ENCODE measurements around the gene MDP1. TPM values are rescaled to one million over a fixed set of nuclear protein-coding genes. Genes with fewer than 3 reads are reported as not detected.

Gene MDP1
- total and polyA plus RNA-seq, 8 donors: 9.8 to 19.4 (median 12.4) TPM

DNA sequence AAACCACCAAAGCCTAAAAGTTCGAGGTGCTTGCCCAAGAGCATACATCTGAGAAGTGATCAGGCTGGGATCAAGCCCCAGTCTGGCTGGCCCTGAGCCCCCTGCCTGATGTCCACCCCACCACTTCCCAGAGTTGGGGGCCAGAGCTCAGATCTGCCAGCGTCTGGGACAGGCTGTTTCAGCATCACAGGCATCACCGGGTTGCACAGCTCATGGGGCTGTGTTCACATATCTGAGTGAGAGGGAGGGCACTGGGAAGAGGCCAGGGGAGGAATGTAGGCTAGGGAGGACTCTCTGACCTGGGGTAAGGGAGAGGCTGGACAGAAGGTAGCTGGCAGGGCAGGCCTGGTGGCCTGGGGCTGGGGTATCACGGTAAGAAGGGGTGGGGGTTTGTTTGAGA is 41.1 kb upstream of the MDP1 start:
- TF ChIP-seq, protein P1, sequence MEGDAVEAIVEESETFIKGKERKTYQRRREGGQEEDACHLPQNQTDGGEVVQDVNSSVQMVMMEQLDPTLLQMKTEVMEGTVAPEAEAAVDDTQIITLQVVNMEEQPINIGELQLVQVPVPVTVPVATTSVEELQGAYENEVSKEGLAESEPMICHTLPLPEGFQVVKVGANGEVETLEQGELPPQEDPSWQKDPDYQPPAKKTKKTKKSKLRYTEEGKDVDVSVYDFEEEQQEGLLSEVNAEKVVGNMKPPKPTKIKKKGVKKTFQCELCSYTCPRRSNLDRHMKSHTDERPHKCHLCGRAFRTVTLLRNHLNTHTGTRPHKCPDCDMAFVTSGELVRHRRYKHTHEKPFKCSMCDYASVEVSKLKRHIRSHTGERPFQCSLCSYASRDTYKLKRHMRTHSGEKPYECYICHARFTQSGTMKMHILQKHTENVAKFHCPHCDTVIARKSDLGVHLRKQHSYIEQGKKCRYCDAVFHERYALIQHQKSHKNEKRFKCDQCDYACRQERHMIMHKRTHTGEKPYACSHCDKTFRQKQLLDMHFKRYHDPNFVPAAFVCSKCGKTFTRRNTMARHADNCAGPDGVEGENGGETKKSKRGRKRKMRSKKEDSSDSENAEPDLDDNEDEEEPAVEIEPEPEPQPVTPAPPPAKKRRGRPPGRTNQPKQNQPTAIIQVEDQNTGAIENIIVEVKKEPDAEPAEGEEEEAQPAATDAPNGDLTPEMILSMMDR (IDR thresholded peaks at IDR 0.05): no peak
- H3K27ac ChIP-seq: no peak overlapping the region
- peak in 1 of 4 donors; percentile 25 for DNase-seq
- no peaks in the 10 kb centered on the region for H3K9me3 ChIP-seq
- intact Hi-C loops (cut with DNase I): no loop called here
- ATAC-seq: no peak
- H3K4me3 ChIP-seq: no peak overlapping the region
- no peaks in the 10 kb centered on the region for H3K27me3 ChIP-seq
- H3K36me3 ChIP-seq: peaks cover 0 to 25% of the 10 kb centered on the region in 2 donors
- no peaks in the 10 kb centered on the region for H3K4me1 ChIP-seq

DNA sequence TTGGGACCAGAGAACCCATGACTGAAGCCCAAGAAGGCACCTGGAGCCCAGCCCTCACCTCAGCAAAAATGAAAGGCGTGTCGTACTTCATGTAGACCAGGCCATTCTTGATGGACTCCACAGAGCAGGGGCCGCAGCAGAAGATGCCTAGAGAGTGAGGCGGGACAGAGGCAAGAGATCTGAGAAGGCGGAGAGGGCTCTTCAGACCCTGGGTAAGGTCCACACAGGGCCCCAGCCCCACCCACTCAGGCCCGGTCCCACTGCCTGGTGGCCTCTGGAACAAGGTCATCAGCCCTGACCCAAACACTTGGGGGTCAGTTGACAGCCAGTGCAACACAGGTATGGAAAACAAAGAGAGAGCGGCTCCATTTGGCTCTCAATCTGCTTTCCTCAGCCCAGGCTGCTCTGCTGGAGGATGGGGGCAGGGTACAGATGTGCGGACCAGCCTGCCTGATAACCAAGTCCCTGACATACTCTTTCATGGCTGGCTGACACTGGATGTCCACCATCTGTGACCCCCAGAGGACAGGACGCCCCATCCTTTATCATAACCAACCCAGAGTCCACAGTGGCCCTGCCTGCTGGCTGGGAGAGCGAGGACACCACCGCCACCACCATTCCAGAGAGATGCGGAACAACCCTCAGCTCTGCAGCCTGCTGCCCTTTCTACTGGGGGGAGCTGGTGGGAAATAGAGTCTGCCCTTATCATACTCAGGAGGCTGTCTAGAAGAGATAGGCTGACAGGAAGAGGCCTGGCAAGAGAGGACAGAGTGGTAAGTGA is 40.3 kb upstream of the MDP1 start:
- H3K27me3 ChIP-seq: no peaks in the 10 kb centered on the region
- ATAC-seq: no peak
- no peaks in the 10 kb centered on the region for H3K9me3 ChIP-seq
- peaks cover 0 to 5% of the 10 kb centered on the region in 2 donors for H3K4me1 ChIP-seq
- H3K4me3 ChIP-seq: no peak overlapping the region
- intact Hi-C loops (cut with DNase I): no loop called here
- TF ChIP-seq, protein P1 (IDR thresholded peaks at IDR 0.05): no peak
- H3K27ac ChIP-seq: no peak overlapping the region
- peaks cover 0 to 25% of the 10 kb centered on the region in 2 donors for H3K36me3 ChIP-seq
- DNase-seq: peak in 1 of 4 donors; percentile 22

DNA sequence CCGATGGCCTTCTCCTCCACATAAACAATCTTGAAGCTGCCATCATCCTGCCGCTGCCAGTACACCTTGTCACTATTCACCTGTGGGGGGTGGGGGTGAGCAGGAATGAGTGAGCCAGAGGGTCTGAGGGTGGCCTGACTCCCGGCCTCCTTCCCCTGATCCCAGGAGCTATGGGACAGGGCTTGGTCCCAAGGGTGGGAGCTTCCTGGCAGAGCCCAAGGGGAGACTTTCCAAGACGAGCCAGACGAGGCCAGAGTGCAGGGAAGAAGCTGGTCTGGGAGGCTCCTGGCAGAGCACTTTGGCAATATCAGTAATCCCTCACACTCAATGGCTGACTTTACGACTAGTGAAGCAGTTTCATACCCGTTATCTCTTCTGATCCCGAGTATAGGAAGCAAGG is 39.6 kb upstream of the MDP1 start:
- H3K4me1 ChIP-seq: peaks cover 0 to 9% of the 10 kb centered on the region in 2 donors
- ATAC-seq: no peak
- TF ChIP-seq, protein P1 (IDR thresholded peaks at IDR 0.05): no peak
- intact Hi-C loops (cut with DNase I): no loop called here
- H3K9me3 ChIP-seq: no peaks in the 10 kb centered on the region
- H3K36me3 ChIP-seq: peaks cover 0 to 25% of the 10 kb centered on the region in 2 donors
- no peaks in the 10 kb centered on the region for H3K27me3 ChIP-seq
- no peak overlapping the region for H3K4me3 ChIP-seq
- DNase-seq: no peak
- no peak overlapping the region for H3K27ac ChIP-seq

DNA sequence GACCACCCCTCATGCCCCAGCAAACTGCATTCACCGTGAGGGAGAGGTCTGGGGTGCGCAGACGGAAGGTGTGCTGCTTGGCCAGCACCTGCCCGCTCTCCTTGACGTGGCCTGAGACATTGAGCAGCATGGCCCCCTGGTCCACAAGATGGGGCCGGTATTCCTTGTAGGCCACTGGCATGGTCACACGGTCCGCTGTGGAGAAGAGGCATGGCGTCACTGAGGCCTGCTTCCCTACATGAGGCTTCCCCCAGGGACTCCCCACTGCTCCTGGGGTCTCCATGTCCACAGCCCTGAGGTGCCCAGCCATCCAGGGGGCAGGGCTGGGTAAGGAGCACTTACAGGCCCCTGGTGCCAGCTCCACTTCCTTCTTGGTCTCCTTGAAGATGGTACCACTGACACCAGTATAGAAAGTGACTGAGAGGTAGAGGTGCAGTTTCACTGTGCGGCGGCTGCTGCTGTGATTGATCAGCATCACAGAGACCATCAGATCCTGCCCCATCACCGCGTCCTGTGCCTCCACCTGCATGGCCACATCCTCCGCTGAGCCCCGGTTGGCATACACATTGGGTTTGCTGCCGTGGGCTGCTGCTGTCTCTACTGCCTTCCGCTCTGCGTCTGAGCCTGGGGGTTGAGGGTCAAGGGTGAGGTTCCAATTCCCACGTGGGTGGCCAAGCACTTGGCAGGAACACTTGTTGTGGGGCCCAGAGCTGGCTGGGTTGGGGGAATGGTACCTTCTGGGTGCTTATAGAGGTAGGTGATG is 38.9 kb upstream of the MDP1 start:
- Histone ChIP-seq H3K27ac (no peak overlapping the region), H3K27me3 (no peaks in the 10 kb centered on the region), H3K4me3 (no peak overlapping the region), H3K36me3 (peaks cover 0 to 25% of the 10 kb centered on the region in 2 donors), H3K4me1 (peaks cover 0 to 9% of the 10 kb centered on the region in 2 donors), H3K9me3 (no peaks in the 10 kb centered on the region)
- peak in 2 of 4 donors; percentile 29 to 47 for DNase-seq
- TF ChIP-seq, protein P1 (IDR thresholded peaks at IDR 0.05): no peak
- intact Hi-C loops (cut with DNase I): no loop called here
- ATAC-seq: no peak

DNA sequence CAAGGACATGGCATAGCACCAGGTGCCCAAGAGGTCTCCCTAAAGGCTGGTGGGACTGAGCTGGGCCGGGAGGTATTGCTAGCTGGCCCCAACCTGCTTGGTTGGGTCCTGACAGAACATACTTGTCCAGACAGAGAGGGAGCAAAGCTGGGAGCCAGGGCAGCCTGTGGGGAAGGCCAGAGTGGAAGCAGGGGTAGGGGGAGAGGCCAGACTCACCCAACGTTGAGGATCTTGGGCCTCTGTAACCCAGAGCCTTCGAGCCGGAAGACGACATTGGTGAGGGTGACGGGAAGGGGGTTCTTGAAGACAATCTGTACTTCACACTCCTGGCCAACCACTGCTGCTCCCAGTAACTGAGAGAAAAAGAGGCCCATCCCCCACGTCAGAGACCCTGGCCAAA is 38.1 kb upstream of the MDP1 start:
- no peak for ATAC-seq
- H3K27ac ChIP-seq: no peak overlapping the region
- no peaks in the 10 kb centered on the region for H3K27me3 ChIP-seq
- TF ChIP-seq, protein P1 (IDR thresholded peaks at IDR 0.05): no peak
- DNase-seq: peak in 1 of 4 donors; percentile 21
- peaks cover 0 to 9% of the 10 kb centered on the region in 2 donors for H3K4me1 ChIP-seq
- H3K9me3 ChIP-seq: no peaks in the 10 kb centered on the region
- intact Hi-C loops (cut with DNase I): no loop called here
- H3K4me3 ChIP-seq: no peak overlapping the region
- peaks cover 0 to 28% of the 10 kb centered on the region in 2 donors for H3K36me3 ChIP-seq
